Pulmonary artery endothelial cell (primary cell): ENCODE data around the gene MARVELD2. TPM values are rescaled to one million over a fixed set of nuclear protein-coding genes. Genes with fewer than 3 reads are reported as not detected.
"Not testable (repeated sequence)": the region's sequence is repeated elsewhere in the genome, so short reads cannot be mapped to it uniquely, and the experiment has no call there.

Experiments
- DNase-seq: peaks from one replicate; pipeline ENCODE4 v3.0.0-alpha.2; 2011; ENCODE audit warnings: low read depth, low spot score
- total RNA-seq: library from RNA; depleted of rRNA; stranded (reverse); fragments of >200 nt; gene quantifications from 2 replicates; pipeline ENCODE4 v1.2.3, GENCODE V29; 2014

Gene MARVELD2
- total RNA-seq, 1 donor from 2014 or later, result 4.7 TPM

GRCh38 chr5:69444127-69444754, 29.3 kb downstream of the MARVELD2 start:
- no peak for DNase-seq

DNA sequence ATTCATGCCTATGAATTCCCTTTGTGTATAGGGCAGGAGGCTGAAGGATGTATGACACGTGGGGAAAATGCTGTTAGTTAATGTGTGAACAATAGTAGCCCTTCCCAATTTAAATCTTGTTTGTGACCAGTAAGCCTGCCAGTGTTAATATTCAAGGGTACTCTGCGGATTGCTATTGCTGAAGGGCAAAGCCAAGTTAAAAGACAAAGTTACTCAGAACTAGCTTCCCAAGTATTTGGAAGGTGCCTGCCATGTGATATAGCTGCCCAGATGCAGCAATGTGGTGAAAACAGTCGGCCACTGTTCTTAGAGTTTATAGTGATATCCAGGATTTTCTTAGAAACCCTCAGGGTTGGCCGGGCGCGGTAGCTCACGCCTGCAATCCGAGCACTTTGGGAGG, 34.6 kb downstream of the MARVELD2 start:
- DNase-seq, result no peak

DNA sequence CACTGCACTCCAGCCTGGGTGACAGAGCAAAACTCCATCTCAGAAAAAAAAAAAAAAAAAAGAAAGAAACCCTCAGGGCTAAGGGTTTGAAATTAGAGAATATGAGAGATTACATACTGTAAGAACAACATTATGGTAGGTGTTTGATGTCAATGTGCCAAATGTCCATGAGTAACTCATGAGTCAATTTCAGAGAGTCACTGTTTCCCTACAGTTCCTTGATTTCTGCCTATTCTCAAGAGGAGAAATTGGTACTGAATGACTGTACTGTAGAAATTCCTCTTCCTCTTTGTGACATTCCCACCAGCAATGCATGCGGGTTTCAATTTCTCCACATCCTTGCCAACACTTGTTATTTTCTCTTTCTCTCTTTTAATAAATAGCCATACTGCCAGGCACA, 35.2 kb downstream of the MARVELD2 start:
- peak; percentile 17 for DNase-seq

DNA sequence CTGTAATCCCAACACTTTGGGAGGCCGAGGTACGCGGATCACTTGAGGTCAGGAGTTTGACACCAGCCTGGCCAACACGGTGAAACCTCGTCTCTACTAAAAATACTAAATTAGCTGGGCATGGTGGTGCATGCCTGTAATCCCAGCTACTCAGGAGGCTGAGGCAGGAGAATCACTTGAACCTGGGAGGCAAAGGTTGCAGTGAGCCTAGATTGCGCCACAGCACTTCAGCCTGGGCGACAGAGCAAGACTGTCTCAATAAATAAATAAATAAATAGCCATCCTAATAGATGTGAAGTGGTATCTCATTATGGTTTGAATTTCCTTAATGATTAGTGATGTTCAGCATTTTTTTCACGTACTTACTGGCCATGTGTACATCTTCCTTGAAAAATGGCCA, 35.6 kb downstream of the MARVELD2 start:
- DNase-seq, result not testable (repeated sequence)

DNA sequence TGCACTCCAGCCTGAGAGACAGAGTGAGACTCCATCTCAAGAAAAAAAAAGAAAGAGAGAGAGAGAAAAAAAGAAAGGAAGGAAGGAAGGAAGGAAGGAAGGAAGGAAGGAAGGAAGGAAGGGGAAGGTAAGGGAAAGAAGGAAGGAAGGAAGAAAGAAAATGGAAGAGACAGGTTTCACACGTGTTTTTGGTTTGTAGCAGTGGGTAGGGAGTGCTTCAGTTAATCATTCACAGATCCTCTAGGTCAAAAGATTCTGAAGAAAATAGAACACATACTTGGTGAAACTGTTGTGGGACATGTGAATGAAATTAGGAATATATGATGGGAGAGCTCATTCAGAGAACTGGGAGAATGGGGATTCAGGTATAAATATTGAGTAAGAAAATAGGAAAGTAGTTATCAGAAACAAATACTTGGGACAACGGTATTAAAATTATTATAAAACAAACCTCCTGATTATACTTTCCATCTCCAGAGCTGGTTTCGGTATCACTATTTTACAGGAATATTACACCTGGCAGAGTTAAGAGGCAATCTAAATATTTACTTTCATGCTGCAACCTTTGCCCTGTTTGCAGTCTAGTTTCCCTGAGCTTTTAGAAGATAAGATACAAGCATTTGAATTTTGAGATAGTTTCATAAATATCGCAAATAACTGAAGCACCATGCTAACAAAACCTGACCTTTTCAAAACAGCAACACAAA, 37.2 kb downstream of the MARVELD2 start:
- DNase-seq, result no peak

GRCh38 chr5:69453487-69453886, 38.6 kb downstream of the MARVELD2 start:
- not testable (repeated sequence) for DNase-seq

- no peak for DNase-seq
Measured at GRCh38 chr5:69454460-69455249, 39.7 kb downstream of the MARVELD2 start.

DNA sequence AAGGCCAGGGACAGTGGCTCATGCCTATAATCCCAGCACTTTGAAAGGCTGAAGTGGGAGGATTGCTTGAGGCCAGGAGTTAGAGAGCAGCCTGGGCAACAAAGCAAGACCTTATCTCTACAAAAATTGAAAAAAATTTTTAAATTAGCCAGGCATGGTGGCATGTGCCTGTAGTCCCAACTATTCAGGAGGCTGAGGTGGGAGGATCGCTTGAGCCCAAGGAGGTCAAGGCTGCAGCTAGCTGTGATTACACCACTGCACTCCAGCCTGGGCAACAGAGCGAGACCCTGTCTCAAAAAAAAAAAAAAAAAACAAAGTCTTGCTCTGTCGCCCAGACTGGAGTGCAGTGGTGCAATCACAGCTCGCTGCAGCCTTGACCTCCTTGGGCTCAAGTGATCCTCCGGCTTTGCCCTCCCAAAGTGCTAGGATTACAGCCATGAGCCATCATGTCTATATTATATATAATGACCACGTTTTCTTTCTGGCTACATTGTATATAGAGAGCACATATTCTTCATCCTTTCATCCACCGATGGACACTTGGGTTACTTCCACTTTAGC, 40.6 kb downstream of the MARVELD2 start:
- DNase-seq, result not testable (repeated sequence)

- no peak for DNase-seq
Measured at GRCh38 chr5:69462170-69462569, 47.3 kb downstream of the MARVELD2 start.

DNA sequence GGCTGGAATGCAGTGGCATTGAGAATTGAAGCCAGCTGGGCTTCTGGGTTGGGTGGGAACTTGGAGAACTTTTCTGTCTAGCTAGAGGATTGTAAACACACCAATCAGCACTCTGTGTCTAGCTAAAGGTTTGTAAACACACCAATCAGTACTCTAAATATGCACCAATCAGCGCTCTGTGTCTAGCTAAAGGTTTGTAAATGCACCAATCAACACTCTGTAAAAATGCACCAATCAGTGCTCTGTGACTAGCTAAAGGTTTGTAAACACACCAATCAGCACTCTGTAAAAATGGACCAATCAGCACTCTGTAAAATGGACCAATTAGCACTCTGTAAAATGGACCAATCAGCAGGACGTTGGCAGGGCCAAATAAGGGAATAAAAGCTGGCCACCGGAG, 51.5 kb downstream of the MARVELD2 start:
- not testable (repeated sequence) for DNase-seq

DNA sequence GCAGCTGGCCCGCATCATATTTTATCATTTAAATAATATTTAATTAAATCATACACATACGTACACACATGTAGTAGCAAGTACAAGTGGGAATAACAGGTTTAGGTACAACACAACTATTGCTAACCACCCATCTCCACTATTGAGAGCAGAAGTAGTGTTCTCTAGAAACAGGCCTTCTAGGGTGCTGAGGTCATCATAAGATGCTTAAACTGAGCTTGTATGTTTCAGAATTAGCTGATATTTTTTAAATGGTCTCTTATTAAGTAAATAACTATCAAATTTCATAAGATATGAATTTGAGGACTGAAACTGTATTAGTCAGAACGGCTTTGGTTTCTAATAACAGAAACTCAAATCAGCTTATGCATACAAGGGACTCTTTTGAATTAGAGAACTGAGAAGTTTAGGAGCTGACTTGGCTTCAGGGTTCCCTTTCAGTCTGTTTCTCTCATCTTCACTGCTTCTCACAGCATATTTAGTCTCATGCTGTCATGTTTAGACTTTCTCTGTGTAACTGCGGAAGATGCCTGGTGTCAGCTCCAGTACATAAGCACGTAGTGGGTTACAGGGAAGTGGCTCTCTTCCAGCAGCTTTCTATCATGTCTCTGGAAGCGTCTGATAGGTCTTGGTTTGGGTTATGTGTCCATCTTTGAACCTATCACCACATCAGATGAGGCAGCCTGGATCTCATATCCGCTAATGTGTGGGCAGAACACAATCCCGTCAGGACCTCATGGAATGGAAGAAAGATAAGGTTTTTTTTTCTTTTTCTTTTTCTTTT, 52.7 kb downstream of the MARVELD2 start:
- no peak for DNase-seq

DNA sequence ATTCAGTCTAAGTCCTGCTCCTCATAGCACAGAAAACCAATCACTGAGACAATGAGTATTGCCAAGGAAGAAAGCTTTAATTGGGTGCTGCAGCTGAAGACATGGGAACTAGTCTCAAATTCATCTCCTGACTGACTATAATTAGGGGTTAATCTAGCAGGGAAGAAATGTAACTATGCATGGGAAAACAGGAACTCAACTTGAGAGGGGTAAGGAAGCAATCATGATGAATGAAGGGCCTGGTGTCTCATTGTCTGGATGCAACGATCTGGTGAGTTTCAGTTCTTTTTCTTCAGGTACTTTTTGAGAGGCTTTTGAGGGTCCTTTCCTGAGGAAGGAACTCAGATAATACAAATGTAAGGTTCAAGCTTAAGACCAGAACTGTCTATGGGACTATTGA, 53.7 kb downstream of the MARVELD2 start:
- no peak for DNase-seq

DNA sequence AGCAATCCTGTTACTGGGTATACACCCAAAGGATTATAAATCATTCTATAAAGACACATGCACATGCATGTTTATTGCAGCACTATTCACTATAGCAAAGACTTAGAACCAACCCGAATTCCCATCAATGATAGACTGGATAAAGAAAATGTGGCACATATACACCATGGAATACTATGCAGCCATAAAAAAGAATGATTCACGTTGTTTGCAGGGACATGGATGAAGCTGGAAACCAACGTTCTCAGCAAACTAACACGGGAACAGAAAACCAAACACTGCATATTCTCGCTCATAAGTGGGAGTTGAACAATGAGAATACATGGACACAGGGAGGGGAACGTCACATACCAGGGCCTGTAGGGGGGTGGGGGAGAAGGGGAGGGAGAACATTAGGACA, 56.6 kb downstream of the MARVELD2 start:
- DNase-seq, result not testable (repeated sequence)

DNA sequence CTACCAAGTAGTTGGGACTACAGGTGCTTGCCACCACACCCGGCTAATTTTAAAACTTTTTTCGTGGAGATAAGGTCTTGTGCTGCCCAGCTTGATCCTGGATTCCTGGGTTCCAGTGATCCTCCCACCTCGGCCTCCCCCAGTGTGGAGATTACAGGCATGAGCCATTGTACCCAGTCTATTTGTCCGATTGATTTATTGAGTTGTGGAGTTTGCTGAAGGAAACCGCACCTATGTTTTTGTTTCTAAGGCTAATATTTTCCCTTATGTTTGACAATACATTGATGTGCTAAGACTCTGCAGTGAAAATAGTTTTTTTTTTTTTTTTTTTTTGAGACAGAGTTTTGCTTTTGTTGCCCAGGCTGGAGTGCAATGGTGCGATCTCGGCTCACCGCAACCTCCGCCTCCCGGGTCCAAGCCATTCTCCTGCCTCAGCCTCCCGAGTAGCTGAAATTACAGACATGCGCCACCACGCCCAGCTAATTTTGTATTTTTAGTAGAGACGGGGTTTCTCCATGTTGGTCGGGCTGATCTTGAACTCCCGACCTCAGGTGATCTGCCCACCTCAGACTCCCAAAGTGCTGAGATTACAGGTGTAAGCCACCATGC, 57.7 kb downstream of the MARVELD2 start:
- not testable (repeated sequence) for DNase-seq

GRCh38 chr5:69477170-69477569, 62.3 kb downstream of the MARVELD2 start:
- DNase-seq, result no peak

DNA sequence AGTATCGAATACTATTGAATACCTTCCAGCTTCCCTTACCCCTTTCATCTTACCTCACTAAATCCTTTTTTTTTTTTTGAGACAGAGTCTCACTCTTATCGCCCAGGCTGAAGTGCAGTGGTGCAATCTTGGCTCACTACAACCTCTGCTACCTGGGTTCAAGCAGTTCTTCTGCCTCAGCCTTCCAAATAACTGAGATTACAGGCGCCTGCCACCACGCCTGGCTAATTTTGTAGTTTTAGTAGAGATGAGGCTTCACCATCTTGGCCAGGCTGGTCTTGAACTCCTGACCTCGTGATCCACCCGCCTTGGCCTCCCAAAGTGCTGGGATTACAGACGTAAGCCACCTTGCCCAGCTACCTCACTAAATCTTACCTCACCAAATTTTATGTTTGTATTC, 63.4 kb downstream of the MARVELD2 start:
- not testable (repeated sequence) for DNase-seq

- DNase-seq, result peak; percentile 45
Measured at GRCh38 chr5:69484891-69485290, 70.0 kb downstream of the MARVELD2 start.

DNA sequence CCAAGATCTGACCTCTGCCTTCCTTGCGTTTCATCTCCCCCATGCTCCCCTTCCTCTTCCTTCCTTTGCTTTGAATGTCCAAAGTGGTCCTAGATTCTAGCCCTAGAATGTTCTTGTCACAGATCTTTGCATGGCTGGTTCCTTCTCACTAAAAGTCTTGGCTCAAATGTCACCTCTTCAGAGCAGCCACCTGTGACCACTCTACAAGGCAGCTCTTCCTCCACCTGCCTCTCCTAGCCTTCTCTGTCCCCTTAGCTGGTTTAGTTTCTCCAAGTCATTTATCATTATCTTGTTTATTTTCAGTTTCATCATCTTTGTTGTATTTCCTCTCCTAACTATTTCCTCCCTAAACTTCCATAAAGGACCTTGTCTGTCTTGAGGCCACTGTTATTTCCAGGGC, 70.6 kb downstream of the MARVELD2 start:
- no peak for DNase-seq

GRCh38 chr5:69489246-69489645, 74.3 kb downstream of the MARVELD2 start:
- DNase-seq, result no peak

DNA sequence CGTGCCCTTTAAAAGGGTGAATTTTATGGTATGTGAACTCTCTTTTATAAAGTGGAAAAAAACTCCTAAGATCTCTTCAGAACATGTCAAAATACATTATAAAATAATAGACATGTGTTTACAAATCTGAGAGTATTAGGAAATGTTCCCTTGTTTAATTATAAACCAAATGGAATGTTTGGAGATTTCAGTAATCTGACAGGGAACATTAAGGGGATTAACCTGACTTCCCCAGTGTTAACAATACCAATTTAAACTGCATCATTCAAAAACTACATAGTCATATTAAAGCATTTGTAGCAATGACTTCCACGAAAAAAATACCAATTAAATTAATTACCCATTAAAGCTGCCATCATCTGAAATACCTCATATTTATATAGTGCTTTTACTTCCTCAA, 76.1 kb downstream of the MARVELD2 start:
- no peak for DNase-seq
